WTC11 (cell line): Measurements from ENCODE around the gene FAM240B.

Experiments
- ATF1 ChIP-seq: sonication (generic); formaldehyde crosslinking; IDR thresholded peaks from 2 replicates; pipeline ENCODE4 v1.8.1; 2023; ENCODE audit warnings: mild to moderate bottlenecking, moderate library complexity, missing genetic modification reagents
- CREM ChIP-seq: sonication (generic); formaldehyde crosslinking; IDR thresholded peaks from 2 replicates; pipeline ENCODE4 v1.8.1; 2022; ENCODE audit warnings: mild to moderate bottlenecking, missing genetic modification reagents, moderate library complexity
- ELF4 ChIP-seq: sonication (generic); formaldehyde crosslinking; IDR thresholded peaks from 2 replicates; pipeline ENCODE4 v1.8.1; 2022; ENCODE audit warnings: low read depth, mild to moderate bottlenecking, moderate library complexity, missing genetic modification reagents
- OVOL2 ChIP-seq: fragments of 250-450 bp; sonication (Bioruptor Pico); IDR thresholded peaks from 2 replicates; pipeline ENCODE4 v1.9.0; 2021; ENCODE audit warnings: mild to moderate bottlenecking, borderline replicate concordance
- SMAD3 ChIP-seq: sonication (generic); formaldehyde crosslinking; IDR thresholded peaks from 2 replicates; pipeline ENCODE4 v1.8.0; 2022; ENCODE audit warnings: missing genetic modification reagents, mild to moderate bottlenecking, borderline replicate concordance
- SP1 ChIP-seq: sonication (generic); formaldehyde crosslinking; conservative IDR thresholded peaks from 2 replicates; pipeline ENCODE4 v1.8.1; 2022; ENCODE audit warnings: missing genetic modification reagents
- TF ChIP-seq, protein P1 (sequence below): sonication (generic); formaldehyde crosslinking; IDR thresholded peaks from 2 replicates; pipeline ENCODE4 v1.8.0; 2022; ENCODE audit warnings: mild to moderate bottlenecking, missing genetic modification reagents
- TF ChIP-seq, protein P2 (sequence below): fragments of 200-600 bp; IDR thresholded peaks from 2 replicates; pipeline ENCODE4 v1.8.0; 2022; ENCODE audit warnings: antibody characterized with exemption
- TF ChIP-seq, protein P3 (sequence below): sonication (generic); formaldehyde crosslinking; IDR thresholded peaks from 2 replicates; pipeline ENCODE4 v1.8.0; 2022; ENCODE audit warnings: mild to moderate bottlenecking, missing genetic modification reagents
- TF ChIP-seq, protein P4 (sequence below): sonication (generic); formaldehyde crosslinking; IDR thresholded peaks from 2 replicates; pipeline ENCODE4 v1.8.0; 2022; ENCODE audit warnings: missing genetic modification reagents
- TF ChIP-seq, protein P5 (sequence below): sonication (generic); formaldehyde crosslinking; IDR thresholded peaks from 2 replicates; pipeline ENCODE4 v1.8.0; 2022; ENCODE audit warnings: mild to moderate bottlenecking, missing genetic modification reagents

GRCh38 chr9:38683336-38683735 lies 36.6 kb downstream of the FAM240B start:
- TF ChIP-seq OVOL2 (CRISPR knock-in tag) (no peak), SP1 (no peak), ATF1 (no peak), CREM (CRISPR knock-in tag) (no peak), SMAD3 (CRISPR knock-in tag) (no peak), ELF4 (CRISPR knock-in tag) (no peak)
- TF ChIP-seq, protein P1, sequence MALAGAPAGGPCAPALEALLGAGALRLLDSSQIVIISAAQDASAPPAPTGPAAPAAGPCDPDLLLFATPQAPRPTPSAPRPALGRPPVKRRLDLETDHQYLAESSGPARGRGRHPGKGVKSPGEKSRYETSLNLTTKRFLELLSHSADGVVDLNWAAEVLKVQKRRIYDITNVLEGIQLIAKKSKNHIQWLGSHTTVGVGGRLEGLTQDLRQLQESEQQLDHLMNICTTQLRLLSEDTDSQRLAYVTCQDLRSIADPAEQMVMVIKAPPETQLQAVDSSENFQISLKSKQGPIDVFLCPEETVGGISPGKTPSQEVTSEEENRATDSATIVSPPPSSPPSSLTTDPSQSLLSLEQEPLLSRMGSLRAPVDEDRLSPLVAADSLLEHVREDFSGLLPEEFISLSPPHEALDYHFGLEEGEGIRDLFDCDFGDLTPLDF (CRISPR knock-in tag), result no peak
- TF ChIP-seq, protein P2, sequence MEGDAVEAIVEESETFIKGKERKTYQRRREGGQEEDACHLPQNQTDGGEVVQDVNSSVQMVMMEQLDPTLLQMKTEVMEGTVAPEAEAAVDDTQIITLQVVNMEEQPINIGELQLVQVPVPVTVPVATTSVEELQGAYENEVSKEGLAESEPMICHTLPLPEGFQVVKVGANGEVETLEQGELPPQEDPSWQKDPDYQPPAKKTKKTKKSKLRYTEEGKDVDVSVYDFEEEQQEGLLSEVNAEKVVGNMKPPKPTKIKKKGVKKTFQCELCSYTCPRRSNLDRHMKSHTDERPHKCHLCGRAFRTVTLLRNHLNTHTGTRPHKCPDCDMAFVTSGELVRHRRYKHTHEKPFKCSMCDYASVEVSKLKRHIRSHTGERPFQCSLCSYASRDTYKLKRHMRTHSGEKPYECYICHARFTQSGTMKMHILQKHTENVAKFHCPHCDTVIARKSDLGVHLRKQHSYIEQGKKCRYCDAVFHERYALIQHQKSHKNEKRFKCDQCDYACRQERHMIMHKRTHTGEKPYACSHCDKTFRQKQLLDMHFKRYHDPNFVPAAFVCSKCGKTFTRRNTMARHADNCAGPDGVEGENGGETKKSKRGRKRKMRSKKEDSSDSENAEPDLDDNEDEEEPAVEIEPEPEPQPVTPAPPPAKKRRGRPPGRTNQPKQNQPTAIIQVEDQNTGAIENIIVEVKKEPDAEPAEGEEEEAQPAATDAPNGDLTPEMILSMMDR, result no peak
- TF ChIP-seq, protein P3, sequence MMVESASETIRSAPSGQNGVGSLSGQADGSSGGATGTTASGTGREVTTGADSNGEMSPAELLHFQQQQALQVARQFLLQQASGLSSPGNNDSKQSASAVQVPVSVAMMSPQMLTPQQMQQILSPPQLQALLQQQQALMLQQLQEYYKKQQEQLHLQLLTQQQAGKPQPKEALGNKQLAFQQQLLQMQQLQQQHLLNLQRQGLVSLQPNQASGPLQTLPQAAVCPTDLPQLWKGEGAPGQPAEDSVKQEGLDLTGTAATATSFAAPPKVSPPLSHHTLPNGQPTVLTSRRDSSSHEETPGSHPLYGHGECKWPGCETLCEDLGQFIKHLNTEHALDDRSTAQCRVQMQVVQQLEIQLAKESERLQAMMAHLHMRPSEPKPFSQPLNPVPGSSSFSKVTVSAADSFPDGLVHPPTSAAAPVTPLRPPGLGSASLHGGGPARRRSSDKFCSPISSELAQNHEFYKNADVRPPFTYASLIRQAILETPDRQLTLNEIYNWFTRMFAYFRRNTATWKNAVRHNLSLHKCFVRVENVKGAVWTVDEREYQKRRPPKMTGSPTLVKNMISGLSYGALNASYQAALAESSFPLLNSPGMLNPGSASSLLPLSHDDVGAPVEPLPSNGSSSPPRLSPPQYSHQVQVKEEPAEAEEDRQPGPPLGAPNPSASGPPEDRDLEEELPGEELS (CRISPR knock-in tag), result no peak
- TF ChIP-seq, protein P4, sequence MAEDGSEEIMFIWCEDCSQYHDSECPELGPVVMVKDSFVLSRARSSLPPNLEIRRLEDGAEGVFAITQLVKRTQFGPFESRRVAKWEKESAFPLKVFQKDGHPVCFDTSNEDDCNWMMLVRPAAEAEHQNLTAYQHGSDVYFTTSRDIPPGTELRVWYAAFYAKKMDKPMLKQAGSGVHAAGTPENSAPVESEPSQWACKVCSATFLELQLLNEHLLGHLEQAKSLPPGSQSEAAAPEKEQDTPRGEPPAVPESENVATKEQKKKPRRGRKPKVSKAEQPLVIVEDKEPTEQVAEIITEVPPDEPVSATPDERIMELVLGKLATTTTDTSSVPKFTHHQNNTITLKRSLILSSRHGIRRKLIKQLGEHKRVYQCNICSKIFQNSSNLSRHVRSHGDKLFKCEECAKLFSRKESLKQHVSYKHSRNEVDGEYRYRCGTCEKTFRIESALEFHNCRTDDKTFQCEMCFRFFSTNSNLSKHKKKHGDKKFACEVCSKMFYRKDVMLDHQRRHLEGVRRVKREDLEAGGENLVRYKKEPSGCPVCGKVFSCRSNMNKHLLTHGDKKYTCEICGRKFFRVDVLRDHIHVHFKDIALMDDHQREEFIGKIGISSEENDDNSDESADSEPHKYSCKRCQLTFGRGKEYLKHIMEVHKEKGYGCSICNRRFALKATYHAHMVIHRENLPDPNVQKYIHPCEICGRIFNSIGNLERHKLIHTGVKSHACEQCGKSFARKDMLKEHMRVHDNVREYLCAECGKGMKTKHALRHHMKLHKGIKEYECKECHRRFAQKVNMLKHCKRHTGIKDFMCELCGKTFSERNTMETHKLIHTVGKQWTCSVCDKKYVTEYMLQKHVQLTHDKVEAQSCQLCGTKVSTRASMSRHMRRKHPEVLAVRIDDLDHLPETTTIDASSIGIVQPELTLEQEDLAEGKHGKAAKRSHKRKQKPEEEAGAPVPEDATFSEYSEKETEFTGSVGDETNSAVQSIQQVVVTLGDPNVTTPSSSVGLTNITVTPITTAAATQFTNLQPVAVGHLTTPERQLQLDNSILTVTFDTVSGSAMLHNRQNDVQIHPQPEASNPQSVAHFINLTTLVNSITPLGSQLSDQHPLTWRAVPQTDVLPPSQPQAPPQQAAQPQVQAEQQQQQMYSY (CRISPR knock-in tag), result no peak
- TF ChIP-seq, protein P5, sequence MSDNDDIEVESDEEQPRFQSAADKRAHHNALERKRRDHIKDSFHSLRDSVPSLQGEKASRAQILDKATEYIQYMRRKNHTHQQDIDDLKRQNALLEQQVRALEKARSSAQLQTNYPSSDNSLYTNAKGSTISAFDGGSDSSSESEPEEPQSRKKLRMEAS (CRISPR knock-in tag), result no peak
